DND-41 (cell line): ENCODE results near the gene PRKCB.
A peak's percentile ranks its signal among the peaks of the same experiment; 100 is the strongest.

Source experiments
- ATAC-seq: fragments of 200-7000 bp; cut with Tn5 transposase; 3 replicates; pipeline ENCODE4 v1.9.1; 2021; ENCODE audit warnings: low read depth; ENCODE audit not compliant: insufficient read depth
- DNase-seq: peaks from one replicate; pipeline ENCODE4 v3.0.0-alpha.2; 2020
- H2AFZ ChIP-seq: 2 replicates; pipeline ENCODE4 v1.6.0; 2012; ENCODE audit warnings: low read depth, low read length
- H3K27ac ChIP-seq: 2 replicates; pipeline ENCODE4 v1.5.1; 2012; ENCODE audit warnings: low read length, inconsistent platforms
- H3K27me3 ChIP-seq: fragments of 200-600 bp; sonication (generic); 2 replicates; pipeline ENCODE4 v1.6.0; 2012; ENCODE audit warnings: low read length, mild to moderate bottlenecking, inconsistent platforms; ENCODE audit not compliant: insufficient read depth, poor library complexity
- H3K36me3 ChIP-seq: 2 replicates; pipeline ENCODE4 v1.5.1; 2012; ENCODE audit warnings: low read length, inconsistent platforms; ENCODE audit not compliant: insufficient read depth
- H3K4me1 ChIP-seq: 2 replicates; pipeline ENCODE4 v1.5.1; 2012; ENCODE audit warnings: mild to moderate bottlenecking, low read length; ENCODE audit not compliant: insufficient read depth
- H3K4me2 ChIP-seq: 2 replicates; pipeline ENCODE4 v1.6.0; 2012; ENCODE audit warnings: mild to moderate bottlenecking, moderate library complexity, low read length, inconsistent platforms; ENCODE audit not compliant: insufficient read depth
- H3K4me3 ChIP-seq, 2 experiments: fragments of 200-600 bp in 1 of 2; shearing (Covaris generic) in 1 of 2; 2 replicates each; pipeline ENCODE4 v1.5.1; 2012 to 2016; ENCODE audit warnings: inconsistent platforms in 2 of 2, low read length in 2 of 2, mild to moderate bottlenecking in 2 of 2, low read depth in 1 of 2, moderate library complexity in 1 of 2
- H3K79me2 ChIP-seq: 2 replicates; pipeline ENCODE4 v1.6.0; 2012; ENCODE audit warnings: low read length, inconsistent platforms; ENCODE audit not compliant: insufficient read depth
- H3K9ac ChIP-seq: 2 replicates; pipeline ENCODE4 v1.6.0; 2012; ENCODE audit warnings: low read depth, mild to moderate bottlenecking, inconsistent platforms, low read length, moderate library complexity
- H3K9me3 ChIP-seq: 2 replicates; pipeline ENCODE4 v1.5.1; 2012; ENCODE audit warnings: low read length, moderate library complexity, mild to moderate bottlenecking, inconsistent platforms; ENCODE audit not compliant: insufficient read depth, severe bottlenecking
- H4K20me1 ChIP-seq: 2 replicates; pipeline ENCODE4 v1.6.0; 2012; ENCODE audit warnings: low read length; ENCODE audit not compliant: insufficient read depth
- EZH2 ChIP-seq: IDR thresholded peaks from 3 replicates; pipeline ENCODE4 v1.6.1; 2012; ENCODE audit warnings: borderline replicate concordance, low read depth, mild to moderate bottlenecking, moderate library complexity, low read length, inconsistent platforms; ENCODE audit not compliant: severe bottlenecking
- TF ChIP-seq, protein P1 (sequence below): IDR thresholded peaks from 2 replicates; pipeline ENCODE4 v1.5.1; 2012; ENCODE audit warnings: borderline replicate concordance, low read length, moderate library complexity, mild to moderate bottlenecking; ENCODE audit not compliant: poor library complexity, severe bottlenecking; ENCODE audit errors: extremely low read depth

Gene PRKCB

DNA sequence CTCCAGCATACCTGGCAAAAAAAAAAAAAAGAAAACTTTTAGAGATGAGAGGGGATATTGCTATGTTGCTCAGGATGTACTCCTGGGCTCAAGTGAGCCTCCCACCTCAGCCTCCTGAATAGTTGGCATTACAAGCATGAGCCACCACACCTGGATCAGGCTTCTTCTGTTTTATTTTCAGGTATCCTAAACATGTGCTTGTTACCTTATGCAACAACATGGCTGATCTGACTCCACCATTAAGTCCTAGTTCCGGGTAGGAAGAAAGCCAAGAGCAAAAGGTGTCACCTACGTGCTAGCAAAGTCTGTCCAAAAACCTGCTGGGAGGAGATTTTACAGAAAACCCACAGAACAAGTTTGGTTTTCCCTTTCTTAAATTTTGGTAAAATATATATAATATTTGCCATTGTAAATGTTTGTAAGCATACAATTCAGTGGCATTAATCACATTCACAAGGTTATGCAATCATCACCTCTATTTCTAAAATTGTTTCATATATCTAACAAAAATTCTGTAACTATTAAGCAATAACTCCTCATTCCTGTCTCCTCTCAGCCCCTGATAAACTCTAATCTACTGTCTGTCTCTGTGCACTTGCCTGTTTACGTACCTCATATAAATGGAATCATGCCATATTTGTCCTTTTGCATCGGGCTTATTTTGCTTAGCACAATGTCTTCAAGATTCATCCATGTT is 411.3 kb downstream of the PRKCB start:
- no peaks in the 10 kb centered on the region for H3K9me3 ChIP-seq
- H3K9ac ChIP-seq: no peak overlapping the region
- no peak for ATAC-seq
- no peak for TF ChIP-seq EZH2
- TF ChIP-seq, protein P1, sequence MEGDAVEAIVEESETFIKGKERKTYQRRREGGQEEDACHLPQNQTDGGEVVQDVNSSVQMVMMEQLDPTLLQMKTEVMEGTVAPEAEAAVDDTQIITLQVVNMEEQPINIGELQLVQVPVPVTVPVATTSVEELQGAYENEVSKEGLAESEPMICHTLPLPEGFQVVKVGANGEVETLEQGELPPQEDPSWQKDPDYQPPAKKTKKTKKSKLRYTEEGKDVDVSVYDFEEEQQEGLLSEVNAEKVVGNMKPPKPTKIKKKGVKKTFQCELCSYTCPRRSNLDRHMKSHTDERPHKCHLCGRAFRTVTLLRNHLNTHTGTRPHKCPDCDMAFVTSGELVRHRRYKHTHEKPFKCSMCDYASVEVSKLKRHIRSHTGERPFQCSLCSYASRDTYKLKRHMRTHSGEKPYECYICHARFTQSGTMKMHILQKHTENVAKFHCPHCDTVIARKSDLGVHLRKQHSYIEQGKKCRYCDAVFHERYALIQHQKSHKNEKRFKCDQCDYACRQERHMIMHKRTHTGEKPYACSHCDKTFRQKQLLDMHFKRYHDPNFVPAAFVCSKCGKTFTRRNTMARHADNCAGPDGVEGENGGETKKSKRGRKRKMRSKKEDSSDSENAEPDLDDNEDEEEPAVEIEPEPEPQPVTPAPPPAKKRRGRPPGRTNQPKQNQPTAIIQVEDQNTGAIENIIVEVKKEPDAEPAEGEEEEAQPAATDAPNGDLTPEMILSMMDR: no peak
- peaks cover 16% of the 10 kb centered on the region for H3K4me1 ChIP-seq
- no peak overlapping the region for H3K27ac ChIP-seq
- H4K20me1 ChIP-seq: no peaks in the 10 kb centered on the region
- H3K79me2 ChIP-seq: no peaks in the 10 kb centered on the region
- no peak overlapping the region for H3K4me2 ChIP-seq
- no peak for DNase-seq
- no peak overlapping the region for H3K4me3 ChIP-seq
- H2AFZ ChIP-seq: no peak overlapping the region
- no peaks in the 10 kb centered on the region for H3K36me3 ChIP-seq
- H3K27me3 ChIP-seq: no peaks in the 10 kb centered on the region

DNA sequence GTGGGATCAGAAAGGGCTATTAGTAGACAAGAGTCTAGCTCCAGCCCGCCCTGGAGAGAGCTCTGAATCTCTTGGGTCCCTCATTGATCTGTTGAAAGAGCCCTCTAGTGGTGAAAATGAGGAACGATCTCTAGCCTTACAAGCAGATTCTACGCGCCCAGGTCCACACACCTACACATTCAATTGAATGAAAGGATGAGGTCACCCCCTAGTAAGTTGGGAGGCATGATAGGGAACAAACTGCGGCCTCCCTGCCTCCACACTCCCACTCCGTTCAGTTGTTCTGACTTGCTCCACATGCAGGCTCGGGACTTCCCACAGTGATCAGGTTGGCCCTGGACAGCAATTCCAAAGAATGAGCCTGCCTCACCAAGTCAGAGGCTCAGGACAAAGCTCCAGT is 417.4 kb downstream of the PRKCB start:
- Histone ChIP-seq H4K20me1 (peaks cover 3% of the 10 kb centered on the region), H2AFZ (no peak overlapping the region), H3K9ac (no peak overlapping the region), H3K36me3 (no peaks in the 10 kb centered on the region), H3K4me2 (no peak overlapping the region), H3K4me1 (peaks cover 24% of the 10 kb centered on the region), H3K79me2 (no peaks in the 10 kb centered on the region), H3K4me3 (no peak overlapping the region), H3K27me3 (no peaks in the 10 kb centered on the region), H3K27ac (no peak overlapping the region), H3K9me3 (no peaks in the 10 kb centered on the region)
- peak; percentile 62; the same call in 2 of the 3 replicates for ATAC-seq
- TF ChIP-seq, protein P1: peak; percentile 83
- TF ChIP-seq EZH2: no peak
- peak; percentile 33 for DNase-seq

DNA sequence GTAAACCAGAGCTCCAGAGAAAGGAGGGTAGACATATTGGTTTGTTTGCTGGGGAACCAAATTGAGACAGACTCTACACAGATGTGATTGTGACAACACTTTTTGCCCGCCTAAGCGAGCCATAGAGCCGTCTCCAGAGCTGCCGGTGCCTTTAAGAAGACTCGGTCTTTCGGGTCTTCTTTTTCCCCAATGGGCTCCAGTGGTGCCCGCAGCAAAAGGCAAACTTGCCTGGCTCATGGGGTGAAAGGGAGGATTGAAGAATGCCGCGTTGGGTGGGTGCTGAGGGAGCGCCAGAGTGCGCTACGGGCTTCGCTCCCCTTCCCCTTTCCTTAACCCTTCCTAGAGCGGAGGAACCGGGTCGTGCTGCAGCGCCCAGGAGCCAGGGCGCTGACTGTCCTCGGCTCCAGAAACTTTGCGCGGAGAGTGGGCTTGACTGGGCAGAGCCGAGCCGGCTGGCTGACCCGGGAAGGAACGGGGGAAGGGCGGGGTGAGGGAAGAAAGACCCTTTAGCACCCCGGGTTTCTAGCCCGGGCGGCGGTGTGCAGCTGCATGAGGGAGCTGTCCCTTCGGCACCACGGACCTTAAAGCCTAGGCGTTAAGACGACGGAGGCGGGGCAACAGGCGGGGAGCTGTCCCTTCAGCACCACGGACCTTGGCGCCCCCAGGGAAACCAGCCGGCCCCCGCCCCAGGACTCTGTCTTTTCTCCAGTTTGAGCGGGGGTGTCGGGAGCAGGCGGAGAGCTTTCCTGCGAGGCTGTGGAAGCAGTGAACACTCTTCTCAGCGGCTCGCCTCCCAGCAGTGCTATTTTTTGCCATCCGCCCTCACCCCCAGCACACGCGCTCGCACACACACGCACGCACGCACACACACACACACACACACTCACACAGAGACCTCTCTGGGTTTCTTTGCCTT is 419.9 kb downstream of the PRKCB start, which contains the start of gene CACNG3:
CACNG3 (plus strand) TSS at position 880 of the 916 bp plus-strand sequence. CDS start 420 bp downstream, outside the sequence.
- Histone ChIP-seq H3K79me2 (no peaks in the 10 kb centered on the region), H3K27ac (no peak within 1 kb of the TSS), H3K4me2 (no peak within 1 kb of the TSS), H3K36me3 (no peaks in the 10 kb centered on the region), H2AFZ (no peak within 1 kb of the TSS), H3K27me3 (no peaks in the 10 kb centered on the region), H3K9me3 (no peaks in the 10 kb centered on the region), H3K4me1 (peaks cover 21% of the 10 kb centered on the region), H3K9ac (no peak within 1 kb of the TSS), H4K20me1 (peaks cover 3% of the 10 kb centered on the region), H3K4me3 (no peak within 1 kb of the TSS)
- TF ChIP-seq, protein P1: no peak
- TF ChIP-seq EZH2: no peak
- DNase-seq (peak; percentile 83), ATAC-seq (peak; percentile 94)
